NT2/D1 (cell line): Measurements from ENCODE around the gene L3MBTL4.

ENCODE experiments used
- YY1 ChIP-seq: IDR thresholded peaks from 2 replicates; pipeline ENCODE4 v1.6.1; 2011; ENCODE audit not compliant: insufficient read length, insufficient read depth
- ZNF274 ChIP-seq: IDR thresholded peaks from 2 replicates; pipeline ENCODE4 v1.6.1; 2011; ENCODE audit warnings: mild to moderate bottlenecking, low read depth, low read length

DNA sequence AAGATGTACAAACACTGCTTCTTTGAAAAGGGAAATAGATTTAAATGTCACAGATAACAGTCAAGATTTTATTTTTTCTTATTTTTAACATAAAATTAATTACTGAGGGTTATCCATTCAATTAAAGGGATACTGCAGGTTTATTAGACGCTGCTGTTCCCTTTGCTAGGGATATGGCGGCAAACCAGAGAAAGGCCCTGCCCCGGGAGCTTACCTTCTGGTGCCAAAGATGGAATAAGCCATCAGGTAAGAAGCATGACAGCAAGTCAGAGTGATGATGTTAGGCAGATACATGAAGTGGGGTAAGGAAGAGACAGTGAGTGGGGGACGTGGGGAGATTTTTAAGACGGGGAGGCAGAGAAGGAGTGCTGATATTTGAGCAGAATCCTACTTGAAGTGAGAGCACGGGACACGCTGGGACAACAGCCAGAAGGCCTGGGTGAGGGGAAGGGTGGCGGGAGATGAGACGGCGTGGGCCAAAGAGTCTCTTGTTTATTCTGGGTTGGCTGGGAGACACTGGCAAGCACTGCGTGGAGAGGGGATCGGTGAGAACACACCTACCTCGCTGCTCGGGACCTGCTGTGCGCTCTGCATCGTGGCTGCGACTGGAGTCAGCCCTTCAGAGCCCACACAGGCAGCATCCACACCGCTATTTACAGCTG, 268.9 kb downstream of the L3MBTL4 start:
- TF ChIP-seq YY1 (no peak), ZNF274 (no peak)
